ENCODE results near the gene HIVEP3. TPM values are rescaled to one million over a fixed set of nuclear protein-coding genes. Genes with fewer than 3 reads are reported as not detected.

The HIVEP3 gene
- total RNA-seq, 1 donor from 2014 or later: 11.6 TPM

DNA sequence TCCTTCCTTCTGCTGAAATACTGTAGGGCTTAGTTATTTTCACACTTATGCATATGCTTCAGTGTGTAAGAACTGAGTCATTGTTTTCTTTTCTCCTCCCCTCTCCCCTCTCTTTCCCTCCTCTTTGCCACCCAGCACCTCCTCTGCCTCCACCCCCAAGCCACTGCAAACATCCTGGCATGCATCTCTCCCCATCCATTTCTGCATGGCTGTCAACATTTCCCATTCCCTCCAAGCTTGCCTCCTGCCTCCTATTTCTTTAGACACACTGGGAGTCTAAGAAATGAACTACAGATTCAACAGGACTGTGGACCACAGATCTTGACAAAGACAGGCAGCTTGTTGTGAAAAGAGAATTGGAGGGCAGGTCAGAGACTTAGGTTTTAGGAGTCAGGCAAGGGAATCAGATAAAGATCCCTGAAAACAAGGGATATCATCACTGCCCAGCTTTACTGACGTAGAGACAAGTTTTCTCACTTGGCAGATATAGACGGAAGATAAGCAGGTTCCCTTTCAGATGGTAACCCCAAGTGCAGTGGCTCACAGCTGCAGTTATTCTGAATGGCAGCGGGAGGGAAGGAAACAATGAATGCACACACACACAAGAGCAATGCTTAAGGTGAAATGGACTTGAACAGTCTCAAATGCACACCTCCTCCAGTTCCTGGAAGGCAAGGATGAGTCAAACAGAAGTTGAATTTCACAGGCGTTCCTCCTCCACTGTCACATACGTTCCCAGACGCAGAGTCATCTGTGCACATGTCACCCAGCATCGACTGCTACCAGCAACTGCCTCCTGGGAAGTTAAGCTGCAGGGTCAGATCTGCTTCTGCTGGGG is 56.1 kb downstream of the HIVEP3 start:
- TF ChIP-seq, protein P1, sequence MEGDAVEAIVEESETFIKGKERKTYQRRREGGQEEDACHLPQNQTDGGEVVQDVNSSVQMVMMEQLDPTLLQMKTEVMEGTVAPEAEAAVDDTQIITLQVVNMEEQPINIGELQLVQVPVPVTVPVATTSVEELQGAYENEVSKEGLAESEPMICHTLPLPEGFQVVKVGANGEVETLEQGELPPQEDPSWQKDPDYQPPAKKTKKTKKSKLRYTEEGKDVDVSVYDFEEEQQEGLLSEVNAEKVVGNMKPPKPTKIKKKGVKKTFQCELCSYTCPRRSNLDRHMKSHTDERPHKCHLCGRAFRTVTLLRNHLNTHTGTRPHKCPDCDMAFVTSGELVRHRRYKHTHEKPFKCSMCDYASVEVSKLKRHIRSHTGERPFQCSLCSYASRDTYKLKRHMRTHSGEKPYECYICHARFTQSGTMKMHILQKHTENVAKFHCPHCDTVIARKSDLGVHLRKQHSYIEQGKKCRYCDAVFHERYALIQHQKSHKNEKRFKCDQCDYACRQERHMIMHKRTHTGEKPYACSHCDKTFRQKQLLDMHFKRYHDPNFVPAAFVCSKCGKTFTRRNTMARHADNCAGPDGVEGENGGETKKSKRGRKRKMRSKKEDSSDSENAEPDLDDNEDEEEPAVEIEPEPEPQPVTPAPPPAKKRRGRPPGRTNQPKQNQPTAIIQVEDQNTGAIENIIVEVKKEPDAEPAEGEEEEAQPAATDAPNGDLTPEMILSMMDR (IDR thresholded peaks at IDR 0.05): no peak
- Histone ChIP-seq H3K36me3 (no peaks in the 10 kb centered on the region), H3K27me3 (ENCODE audit: low read depth) (no peaks in the 10 kb centered on the region), H3K4me1 (peaks cover 25% of the 10 kb centered on the region), H3K4me3 (no peak overlapping the region), H3K27ac (no peak overlapping the region), H3K9me3 (no peaks in the 10 kb centered on the region)
- DNase-seq: no peak
- ATAC-seq: no peak
- intact Hi-C loops (cut with DNase I): no loop called here

DNA sequence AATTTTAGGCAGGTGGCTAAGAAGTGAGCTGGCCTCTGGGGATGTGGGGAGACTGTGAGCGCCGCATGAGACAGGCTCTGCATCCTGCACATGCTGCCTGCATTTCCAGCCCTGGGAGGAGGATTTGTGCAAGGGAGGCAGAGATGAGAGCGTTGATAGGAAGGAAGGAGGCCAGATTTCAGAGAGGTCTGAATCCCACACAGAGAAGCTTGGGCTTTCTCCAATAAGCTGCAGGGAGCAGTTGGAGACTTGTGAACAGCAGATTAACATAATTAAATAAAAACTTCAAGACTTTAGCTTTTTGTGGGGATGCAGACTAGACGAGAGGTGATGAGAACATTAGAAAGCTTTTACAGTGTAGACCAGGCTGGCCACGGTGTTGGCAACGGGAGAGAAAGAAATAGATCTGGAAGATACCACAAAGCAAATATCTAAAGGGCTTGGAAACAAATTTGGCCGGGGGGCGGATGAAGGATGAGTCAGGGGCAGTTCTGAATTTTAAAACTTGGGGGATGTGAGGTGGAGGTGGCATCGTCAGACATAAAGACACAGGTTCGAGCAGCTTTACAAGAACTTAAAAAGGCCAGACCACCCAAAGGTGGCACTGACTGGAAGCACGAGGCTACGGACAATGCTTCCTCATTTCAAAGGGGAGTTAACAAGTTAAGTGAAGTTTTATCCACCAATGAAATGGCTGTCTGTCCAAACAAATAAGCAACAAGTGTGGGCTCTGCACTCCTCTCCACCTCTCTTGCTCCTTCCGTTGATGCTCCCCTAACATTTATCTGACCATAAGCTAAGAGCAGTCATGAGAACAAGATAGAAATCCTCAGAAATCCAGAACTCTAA is 57.0 kb downstream of the HIVEP3 start:
- ATAC-seq (no peak), DNase-seq (no peak)
- Histone ChIP-seq H3K36me3 (no peaks in the 10 kb centered on the region), H3K27ac (no peak overlapping the region), H3K9me3 (no peaks in the 10 kb centered on the region), H3K27me3 (ENCODE audit: low read depth) (no peaks in the 10 kb centered on the region), H3K4me1 (peaks cover 25% of the 10 kb centered on the region), H3K4me3 (no peak overlapping the region)
- intact Hi-C loops (cut with DNase I): no loop called here
- TF ChIP-seq, protein P1 (IDR thresholded peaks at IDR 0.05): no peak

DNA sequence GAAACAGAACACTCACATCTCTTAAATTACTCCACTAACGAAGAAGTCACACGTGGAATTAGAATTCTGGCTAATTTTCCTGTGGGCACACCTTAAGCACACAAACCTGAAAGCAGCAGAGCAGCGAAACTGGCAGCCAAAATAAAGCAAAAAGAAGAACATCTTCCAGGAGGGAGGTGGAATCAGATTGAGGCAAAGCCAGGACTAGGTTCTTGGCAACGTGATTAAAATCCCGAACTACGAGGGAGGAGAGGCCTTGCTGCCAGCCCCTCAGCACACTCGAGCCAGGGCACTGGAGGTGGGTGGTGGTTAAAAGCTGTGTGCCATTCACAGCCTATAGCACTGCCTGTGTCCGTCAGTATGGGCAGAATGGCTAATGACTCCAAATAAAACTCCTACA is 58.0 kb downstream of the HIVEP3 start:
- no peaks in the 10 kb centered on the region for H3K36me3 ChIP-seq
- peaks cover 25% of the 10 kb centered on the region for H3K4me1 ChIP-seq
- H3K27ac ChIP-seq: no peak overlapping the region
- intact Hi-C loops (cut with DNase I): no loop called here
- H3K9me3 ChIP-seq: no peaks in the 10 kb centered on the region
- no peak for ATAC-seq
- DNase-seq: no peak
- no peaks in the 10 kb centered on the region for H3K27me3 ChIP-seq (ENCODE audit: low read depth)
- TF ChIP-seq, protein P1 (IDR thresholded peaks at IDR 0.05): no peak
- no peak overlapping the region for H3K4me3 ChIP-seq

DNA sequence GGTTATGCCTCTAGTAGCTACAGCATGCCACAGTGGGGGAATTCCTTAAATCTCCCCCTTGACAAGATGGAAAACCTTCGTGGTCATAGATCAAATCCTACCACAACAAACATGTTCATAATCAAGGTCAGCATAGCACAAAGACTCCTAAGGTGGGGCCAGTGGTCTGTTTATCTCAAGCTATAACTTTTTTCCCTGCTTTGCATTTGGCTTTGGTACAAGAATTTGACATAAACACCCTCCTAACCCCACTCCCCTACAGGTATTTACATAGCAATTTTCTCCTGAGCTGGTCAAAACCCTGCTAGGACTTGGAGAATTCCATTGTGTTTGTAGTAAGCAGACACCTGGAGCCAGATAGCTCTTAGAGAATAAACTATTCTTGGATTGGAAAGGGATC is 58.5 kb downstream of the HIVEP3 start:
- DNase-seq (no peak), ATAC-seq (no peak)
- H3K27me3 ChIP-seq (ENCODE audit: low read depth): no peaks in the 10 kb centered on the region
- intact Hi-C loops (cut with DNase I): no loop called here
- H3K27ac ChIP-seq: no peak overlapping the region
- TF ChIP-seq, protein P1 (IDR thresholded peaks at IDR 0.05): no peak
- H3K9me3 ChIP-seq: no peaks in the 10 kb centered on the region
- H3K4me1 ChIP-seq: peaks cover 25% of the 10 kb centered on the region
- H3K36me3 ChIP-seq: no peaks in the 10 kb centered on the region
- no peak overlapping the region for H3K4me3 ChIP-seq

DNA sequence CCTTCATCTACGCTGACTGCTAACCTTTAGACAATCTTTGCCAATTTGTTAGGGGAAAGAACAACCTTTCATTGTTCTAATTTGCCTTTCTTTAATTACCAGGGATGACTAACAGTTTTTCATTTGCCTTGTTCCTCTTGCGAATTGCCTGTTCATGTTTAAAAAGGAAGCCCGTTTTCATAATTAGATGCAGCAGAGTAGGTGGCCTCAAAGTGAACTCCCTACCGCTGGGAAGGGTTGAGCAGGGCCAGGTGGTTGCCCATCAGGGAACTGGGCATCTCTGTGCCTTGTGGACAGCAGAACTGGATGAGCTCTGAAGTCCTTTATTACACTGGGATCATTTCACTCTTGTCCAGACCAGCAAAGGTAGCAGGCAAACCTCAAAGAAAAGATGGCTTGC is 59.0 kb downstream of the HIVEP3 start:
- TF ChIP-seq, protein P1 (IDR thresholded peaks at IDR 0.05): no peak
- ATAC-seq: no peak
- DNase-seq: no peak
- Histone ChIP-seq H3K9me3 (no peaks in the 10 kb centered on the region), H3K27me3 (ENCODE audit: low read depth) (no peaks in the 10 kb centered on the region), H3K4me3 (no peak overlapping the region), H3K27ac (no peak overlapping the region), H3K36me3 (no peaks in the 10 kb centered on the region), H3K4me1 (peaks cover 25% of the 10 kb centered on the region)
- intact Hi-C loops (cut with DNase I): no loop called here
